Measurements from ENCODE around the gene PLA2G6.

- TF ChIP-seq CTCF (conservative IDR thresholded peaks at IDR 0.05; ENCODE audit: low read length) (no peak), EZH2phosphoT487 (IDR thresholded peaks at IDR 0.05; ENCODE audit: borderline replicate concordance) (no peak)
These were observed 63.4 kb downstream of the PLA2G6 start for GRCh38 chr22:38118182-38118581.

All from Loucy (cell line).